Measurements from ENCODE around the gene AMN.
"Not testable (repeated sequence)": the region's sequence is repeated elsewhere in the genome, so short reads cannot be mapped to it uniquely, and the experiment has no call there.

The AMN gene

GRCh38 chr14:102922490-102923200, at the start of gene AMN:
AMN (plus strand) TSS chr14:102922663; CDS start chr14:102922689, 26 bp downstream.
- ATAC-seq, result peak; percentile 9 to 11

- ATAC-seq, result no peak
Observed at GRCh38 chr14:102873131-102873530, 49.3 kb upstream of the AMN start.

GRCh38 chr14:102873546-102874061, 48.9 kb upstream of the AMN start:
- ATAC-seq, result no peak

GRCh38 chr14:102875652-102876051, 46.8 kb upstream of the AMN start:
- ATAC-seq, result no peak

- ATAC-seq, result not testable (repeated sequence)
Observed at GRCh38 chr14:102877511-102877910, 45.0 kb upstream of the AMN start.

- ATAC-seq, result no peak
Observed at GRCh38 chr14:102878174-102878969, 44.1 kb upstream of the AMN start.

- ATAC-seq, result no peak
Observed at GRCh38 chr14:102878970-102879460, 43.4 kb upstream of the AMN start.

- no peak for ATAC-seq
Observed at GRCh38 chr14:102882226-102882906, 40.1 kb upstream of the AMN start.

GRCh38 chr14:102883089-102883541, 39.3 kb upstream of the AMN start:
- ATAC-seq, result peak; percentile 71 to 79

- ATAC-seq, result no peak
Observed at GRCh38 chr14:102883554-102883953, 38.9 kb upstream of the AMN start.

GRCh38 chr14:102885737-102886447, 36.6 kb upstream of the AMN start:
- no peak for ATAC-seq

- no peak for ATAC-seq
Observed at GRCh38 chr14:102888748-102889147, 33.7 kb upstream of the AMN start.

- no peak for ATAC-seq
Observed at GRCh38 chr14:102889615-102890014, 32.8 kb upstream of the AMN start.

- ATAC-seq, result no peak
Observed at GRCh38 chr14:102891111-102891510, 31.4 kb upstream of the AMN start.

- no peak for ATAC-seq
Observed at GRCh38 chr14:102891556-102891955, 30.9 kb upstream of the AMN start.

- ATAC-seq, result no peak
Observed at GRCh38 chr14:102892651-102893050, 29.8 kb upstream of the AMN start.

- ATAC-seq, result peak in 1 of 2 donors; percentile 24
Observed at GRCh38 chr14:102893452-102893851, 29.0 kb upstream of the AMN start.

- not testable (repeated sequence) for ATAC-seq
Observed at GRCh38 chr14:102896735-102897134, 25.7 kb upstream of the AMN start.

GRCh38 chr14:102897299-102898027, 25.0 kb upstream of the AMN start:
- ATAC-seq, result no peak

- ATAC-seq, result no peak
Observed at GRCh38 chr14:102898298-102898697, 24.2 kb upstream of the AMN start.

GRCh38 chr14:102898776-102899515, 23.5 kb upstream of the AMN start:
- ATAC-seq, result no peak
